H1 (cell line): ENCODE data around the gene PRKCZ. TPM values are rescaled to one million over a fixed set of nuclear protein-coding genes. Genes with fewer than 3 reads are reported as not detected.

Source experiments
- CTCF ChIA-PET: fragments of 300-600 bp; sonication (Branson Sonifier 250); formaldehyde crosslinking; loops from one replicate; lab custom pipeline; 2021; ENCODE audit not compliant: partially characterized antibody; lab: Charles Lee
- POLR2A ChIA-PET: fragments of 300-600 bp; sonication (Branson Sonifier 250); formaldehyde crosslinking; loops from one replicate; lab custom pipeline; 2021; ENCODE audit warnings: inconsistent platforms; ENCODE audit not compliant: partially characterized antibody; lab: Charles Lee
- DNase-seq, 2 experiments: peaks; one replicate each; pipeline versions ENCODE4 v3.0.0 to v3.0.0-alpha.2; 2010 to 2022; ENCODE audit warnings: low spot score in 2 of 2, low read depth in 1 of 2, mixed read lengths in 1 of 2
- FAIRE-seq: peaks from 2 replicates; lab custom pipeline; 2011; peaks lifted over from hg19 to GRCh38; lab: Jason Lieb, UNC
- H2AFZ ChIP-seq: 2 replicates; pipeline ENCODE4 v1.8.1; 2012; ENCODE audit warnings: low read length, inconsistent platforms
- H2AK5ac ChIP-seq: 2 replicates; pipeline ENCODE4 v1.6.1; 2013; ENCODE audit warnings: low read depth, low read length
- H2BK120ac ChIP-seq: replicated peaks from 2 replicates; pipeline ENCODE3; 2013; ENCODE audit warnings: low read depth, low read length, inconsistent platforms
- H2BK12ac ChIP-seq: 2 replicates; pipeline ENCODE4 v1.6.1; 2013; ENCODE audit warnings: low read depth, low read length
- H2BK15ac ChIP-seq: 2 replicates; pipeline ENCODE4 v1.6.1; 2013; ENCODE audit warnings: low read length
- H2BK20ac ChIP-seq: 2 replicates; pipeline ENCODE4 v1.6.1; 2013; ENCODE audit warnings: low read length
- H2BK5ac ChIP-seq: 2 replicates; pipeline ENCODE4 v1.6.1; 2013; ENCODE audit warnings: low read depth, low read length
- H3K14ac ChIP-seq: 2 replicates; pipeline ENCODE4 v1.6.1; 2013; ENCODE audit warnings: inconsistent platforms; ENCODE audit not compliant: insufficient read length
- H3K18ac ChIP-seq: 2 replicates; pipeline ENCODE4 v1.6.1; 2013; ENCODE audit warnings: low read length; ENCODE audit errors: extremely low read depth
- H3K23ac ChIP-seq: 2 replicates; pipeline ENCODE4 v1.6.1; 2013; ENCODE audit warnings: inconsistent platforms; ENCODE audit not compliant: insufficient read length
- H3K23me2 ChIP-seq: 2 replicates; pipeline ENCODE4 v1.6.1; 2013; ENCODE audit warnings: low read depth, low read length
- H3K27ac ChIP-seq: 2 replicates; pipeline ENCODE4 v1.6.1; 2011; ENCODE audit warnings: low read depth, low read length, inconsistent platforms
- H3K27me3 ChIP-seq, 4 experiments: replicated peaks in 1 of 4; 1 replicate in 1 of 4; 2 replicates in 3 of 4; pipeline versions ENCODE4 v1.6.1 to v1.8.1; 2011 to 2013; ENCODE audit warnings: low read length in 3 of 4, mild to moderate bottlenecking in 3 of 4, inconsistent platforms in 2 of 4, mixed read lengths in 2 of 4, moderate library complexity in 1 of 4; ENCODE audit not compliant: control insufficient read depth in 3 of 4, insufficient read depth in 3 of 4; ENCODE audit errors: extremely low read depth in 1 of 4
- H3K36me3 ChIP-seq, 4 experiments: 2 replicates each; pipeline versions ENCODE4 v1.6.1 to v1.8.1; 2011 to 2013; ENCODE audit warnings: mild to moderate bottlenecking in 4 of 4, low read length in 3 of 4, moderate library complexity in 2 of 4, control low read depth in 1 of 4, inconsistent platforms in 1 of 4; ENCODE audit not compliant: insufficient read depth in 4 of 4, control insufficient read depth in 2 of 4
- H3K4ac ChIP-seq: replicated peaks from 2 replicates; pipeline ENCODE3; 2013; ENCODE audit warnings: low read length, low read depth, mixed read lengths, inconsistent platforms; ENCODE audit not compliant: insufficient read length
- H3K4me1 ChIP-seq, 4 experiments: replicated peaks in 1 of 4; 1 replicate in 1 of 4; 2 replicates in 3 of 4; pipeline versions ENCODE4 v1.6.1 to v1.8.1; 2011 to 2013; ENCODE audit warnings: low read length in 3 of 4, inconsistent platforms in 2 of 4, mixed read lengths in 1 of 4; ENCODE audit not compliant: insufficient read depth in 4 of 4, control insufficient read depth in 3 of 4
- H3K4me2 ChIP-seq, 2 experiments: 2 replicates each; pipeline versions ENCODE4 v1.6.1 to v1.8.1; 2011 to 2013; ENCODE audit warnings: low read depth in 2 of 2, low read length in 2 of 2, control low read depth in 1 of 2, inconsistent platforms in 1 of 2, mild to moderate bottlenecking in 1 of 2; ENCODE audit not compliant: insufficient read depth in 1 of 2
- H3K4me3 ChIP-seq, 4 experiments: fragments of 200-600, 300-600 bp in 1 of 4; sonication (generic), shearing (Covaris generic), sonication (Bioruptor Twin) in 1 of 4; 2 replicates each; pipeline versions ENCODE4 v1.5.1 to v1.8.1; 2011 to 2016; ENCODE audit warnings: low read length in 4 of 4, low read depth in 3 of 4, control low read depth in 2 of 4, inconsistent platforms in 2 of 4, mild to moderate bottlenecking in 2 of 4, mixed read lengths in 1 of 4, moderate library complexity in 1 of 4; ENCODE audit not compliant: insufficient read depth in 2 of 4; ENCODE audit errors: extremely low read depth in 1 of 4
- H3K56ac ChIP-seq: replicated peaks from 2 replicates; pipeline ENCODE3; 2013; ENCODE audit warnings: low read depth, mild to moderate bottlenecking, mixed read lengths, low read length, inconsistent platforms; ENCODE audit not compliant: insufficient read length
- H3K79me1 ChIP-seq: 2 replicates; pipeline ENCODE4 v1.6.1; 2013; ENCODE audit warnings: low read depth, low read length, control low read depth
- H3K79me2 ChIP-seq, 2 experiments: 2 replicates each; pipeline versions ENCODE4 v1.6.1 to v1.8.1; 2012 to 2013; ENCODE audit warnings: low read length in 2 of 2, mild to moderate bottlenecking in 2 of 2, inconsistent platforms in 1 of 2; ENCODE audit not compliant: insufficient read depth in 2 of 2, control insufficient read depth in 1 of 2
- H3K9ac ChIP-seq, 4 experiments: replicated peaks in 1 of 4; 1 replicate in 1 of 4; 2 replicates in 3 of 4; pipeline versions ENCODE4 v1.6.1 to v1.8.1; 2011 to 2013; ENCODE audit warnings: low read depth in 3 of 4, low read length in 3 of 4, control low read depth in 2 of 4, mild to moderate bottlenecking in 2 of 4, moderate library complexity in 2 of 4, inconsistent platforms in 1 of 4; ENCODE audit errors: extremely low read depth in 1 of 4
- H3K9me3 ChIP-seq, 2 experiments: 2 replicates each; pipeline versions ENCODE4 v1.6.1 to v1.8.1; 2012 to 2013; ENCODE audit warnings: mild to moderate bottlenecking in 2 of 2, moderate library complexity in 2 of 2, control low read depth in 1 of 2, inconsistent platforms in 1 of 2, low read depth in 1 of 2, low read length in 1 of 2, mixed read lengths in 1 of 2; ENCODE audit not compliant: insufficient read depth in 2 of 2
- H4K20me1 ChIP-seq, 2 experiments: replicated peaks in 1 of 2; 2 replicates each; pipeline versions ENCODE3 to v1.8.1; 2011 to 2013; ENCODE audit warnings: inconsistent platforms in 2 of 2, low read length in 2 of 2, mild to moderate bottlenecking in 1 of 2; ENCODE audit not compliant: insufficient read depth in 2 of 2, control insufficient read depth in 1 of 2
- H4K5ac ChIP-seq: 2 replicates; pipeline ENCODE4 v1.6.1; 2013; ENCODE audit warnings: low read length, low read depth, mixed read lengths, inconsistent platforms; ENCODE audit not compliant: insufficient read length
- H4K8ac ChIP-seq: 2 replicates; pipeline ENCODE4 v1.8.0; 2013; ENCODE audit warnings: mild to moderate bottlenecking, moderate library complexity, low read length, inconsistent platforms; ENCODE audit not compliant: insufficient read depth; ENCODE audit errors: extremely low read depth
- H4K91ac ChIP-seq: replicated peaks from 2 replicates; pipeline ENCODE3; 2013; ENCODE audit warnings: low read length, mixed read lengths, inconsistent platforms; ENCODE audit not compliant: insufficient read length
- CBX8 ChIP-seq: fragments of 300-800, 300-1000 bp; sonication (generic); IDR thresholded peaks from 2 replicates; pipeline ENCODE4 v1.7.1; 2016; ENCODE audit warnings: low read depth, low read length, borderline replicate concordance
- CEBPB ChIP-seq: IDR thresholded peaks from 2 replicates; pipeline ENCODE4 v1.6.1; 2012; ENCODE audit warnings: low read depth, low read length
- CTBP2 ChIP-seq: IDR thresholded peaks from 2 replicates; pipeline ENCODE4 v1.7.0; 2011; ENCODE audit warnings: borderline replicate concordance, mild to moderate bottlenecking, moderate library complexity, mixed read lengths, low read length; ENCODE audit not compliant: insufficient read depth, insufficient read length
- EP300 ChIP-seq, 2 experiments: IDR thresholded peaks; 1 replicate in 1 of 2; 2 replicates in 1 of 2; pipeline ENCODE4 v1.6.1; 2011 to 2012; ENCODE audit warnings: low read depth in 2 of 2, low read length in 2 of 2, mild to moderate bottlenecking in 2 of 2, borderline replicate concordance in 1 of 2, inconsistent platforms in 1 of 2, moderate library complexity in 1 of 2
- NANOG ChIP-seq: IDR thresholded peaks from 2 replicates; pipeline ENCODE4 v1.6.1; 2011; ENCODE audit warnings: low read length, low read depth, mild to moderate bottlenecking, inconsistent platforms; ENCODE audit not compliant: insufficient read depth, poor library complexity, severe bottlenecking
- POU5F1 ChIP-seq: IDR thresholded peaks from 2 replicates; pipeline ENCODE4 v1.6.1; 2011; ENCODE audit warnings: low read depth, mild to moderate bottlenecking, low read length, moderate library complexity
- RFX5 ChIP-seq: IDR thresholded peaks from 2 replicates; pipeline ENCODE4 v1.6.1; 2011; ENCODE audit warnings: low read depth, low read length, improper control_type of control experiment, borderline replicate concordance
- RXRA ChIP-seq: IDR thresholded peaks from 2 replicates; pipeline ENCODE4 v1.6.1; 2011; ENCODE audit warnings: low read depth, mild to moderate bottlenecking, low read length, moderate library complexity; ENCODE audit not compliant: insufficient read depth
- SIN3A ChIP-seq, 2 experiments: IDR thresholded peaks in 1 of 2; conservative IDR thresholded peaks in 1 of 2; 2 replicates each; pipeline ENCODE4 v1.6.1; 2011 to 2012; ENCODE audit warnings: low read length in 2 of 2, improper control_type of control experiment in 1 of 2, low read depth in 1 of 2, mild to moderate bottlenecking in 1 of 2
- SUZ12 ChIP-seq: fragments of 200-600 bp; sonication (generic); IDR thresholded peaks from 2 replicates; pipeline ENCODE4 v1.6.1; 2012; ENCODE audit warnings: mild to moderate bottlenecking, inconsistent platforms, low read length, moderate library complexity, mixed read lengths
- TCF12 ChIP-seq: IDR thresholded peaks from 2 replicates; pipeline ENCODE4 v1.6.1; 2011; ENCODE audit warnings: low read depth, mild to moderate bottlenecking, low read length
- WGBS, 2 experiments: shearing (Covaris generic) in 1 of 2; methylation state at CpG; one replicate each; pipeline versions ENCODE4 v1.1.6 to v1.1.7; 2013 to 2015; ENCODE audit warnings: low lambda C conversion rate in 2 of 2, mixed read lengths in 2 of 2, inconsistent platforms in 1 of 2, low coverage in 1 of 2, missing lambda C conversion rate in 1 of 2; ENCODE audit not compliant: insufficient replicate concordance in 2 of 2, insufficient coverage in 1 of 2, insufficient read length in 1 of 2; ENCODE audit errors: extremely low coverage in 1 of 2, missing lambda C conversion rate in 1 of 2; 5-methylcytosine and 5-hydroxymethylcytosine counted together
- polyA plus RNA-seq, 7 experiments: library from polyadenylated mRNA; depleted of rRNA in 3 of 7; stranded (reverse) in 5 of 7; unstranded in 2 of 7; fragments of >200 nt in 5 of 7; fragments of 200-250 nt in 2 of 7; gene quantifications; 1 replicate in 5 of 7; 2 replicates in 1 of 7; 4 replicates in 1 of 7; pipeline versions ENCODE4 v1.2.1 to v1.2.3, GENCODE V29; 2011 to 2013; ENCODE audit warnings: missing spikeins in 2 of 7, mixed read lengths in 2 of 7
- total RNA-seq: library from RNA; stranded (reverse); fragmentation: NEBNext Ultra II Directional; extraction: Animal tissue kit (Norgen Biotek cat#: 25700); gene quantifications from 2 replicates; pipeline ENCODE4 v1.2.1, GENCODE V29; 2021

The PRKCZ gene
- total and polyA plus RNA-seq, 2 of the 8 experiments (the other 6 are each of a cell fraction or from before 2014, with no cell fraction given), result 37.4 to 45.1 TPM

GRCh38 chr1:2214541-2215241 lies 164.5 kb downstream of the PRKCZ start:
- Histone ChIP-seq H3K79me1 (no peaks in the 10 kb centered on the region), H3K18ac (no peak overlapping the region), H3K9me3 (no peaks in the 10 kb centered on the region), H3K27ac (no peak overlapping the region), H3K27me3 (no peaks in the 10 kb centered on the region), H2BK12ac (peak overlapping the region; percentile 75; the same call in 1 of the 2 replicates), H3K79me2 (no peaks in the 10 kb centered on the region), H4K20me1 (no peaks in the 10 kb centered on the region), H3K23me2 (peaks cover 3% of the 10 kb centered on the region; the same call in 1 of the 2 replicates), H4K8ac (peak overlapping the region; percentile 38; the same call in 1 of the 2 replicates), H3K56ac (no peak overlapping the region), H4K5ac (no peak overlapping the region), H2AK5ac (0 out of 2 replicates have a peak overlapping the region, but pooled peaks have one; percentile 53), H2BK15ac (peak overlapping the region; percentile 46; the same call in 1 of the 2 replicates), H3K36me3 (no peaks in the 10 kb centered on the region), H2BK5ac (0 out of 2 replicates have a peak overlapping the region, but pooled peaks have one; percentile 52), H3K14ac (no peak overlapping the region), H3K4me3 (no peak overlapping the region), H2AFZ (no peak overlapping the region), H4K91ac (peak overlapping the region; percentile 39), H3K9ac (no peak overlapping the region), H3K4me2 (no peak overlapping the region), H3K23ac (no peak overlapping the region), H3K4ac (no peak overlapping the region), H2BK20ac (peak overlapping the region; percentile 48; the same call in 1 of the 2 replicates), H2BK120ac (no peak overlapping the region), H3K4me1 (peaks cover 0 to 19% (median 11%) of the 10 kb centered on the region in 4 experiments; a peak in 6 of 7 replicates)
- ChIA-PET POLR2A (interaction anchor here (1.0 to 2.0 kb wide), 6 partner anchors 8 to 108 kb away, joined by 3 to 7 read pairs (median 3); no protein-coding TSS in a partner anchor), CTCF (interaction anchor here (0.7 to 1.0 kb wide), 2 partner anchors 167 to 170 kb away, joined by 3 to 5 read pairs; no protein-coding TSS in a partner anchor)
- no peak for DNase-seq
- no peak for FAIRE-seq
- 83% methylated on average over 15 of the region's 21 CpGs; no CpG with 5 or more reads in 1 of the 2 experiments for WGBS, 2 experiments
- TF ChIP-seq RFX5 (no peak), NANOG (no peak), CBX8 (no peak), SIN3A (conservative IDR thresholded peaks at IDR 0.05 in 1 of 2, IDR thresholded peaks at IDR 0.05 in 1 of 2; ENCODE audit: low read depth in 1 of 2, low read length in 2 of 2) (no peak), RXRA (no peak), TCF12 (no peak), CTBP2 (no peak), CEBPB (no peak), SUZ12 (no peak), POU5F1 (no peak), EP300 (IDR thresholded peaks at IDR 0.05; ENCODE audit: borderline replicate concordance in 1 of 2, low read depth in 2 of 2, low read length in 2 of 2) (no peak)
